HG02852 (cell line): ENCODE results near the gene ATP8A2.
"Not testable (repeated sequence)": the region's sequence is repeated elsewhere in the genome, so short reads cannot be mapped to it uniquely, and the experiment has no call there.

Source experiments
- ATAC-seq: cut with Tn5 transposase; IDR thresholded peaks from one replicate; pipeline ENCODE4 v1.9.1; 2021; ENCODE audit warnings: mild to moderate bottlenecking, moderate library complexity; ENCODE audit not compliant: unreplicated experiment

The ATP8A2 gene

DNA sequence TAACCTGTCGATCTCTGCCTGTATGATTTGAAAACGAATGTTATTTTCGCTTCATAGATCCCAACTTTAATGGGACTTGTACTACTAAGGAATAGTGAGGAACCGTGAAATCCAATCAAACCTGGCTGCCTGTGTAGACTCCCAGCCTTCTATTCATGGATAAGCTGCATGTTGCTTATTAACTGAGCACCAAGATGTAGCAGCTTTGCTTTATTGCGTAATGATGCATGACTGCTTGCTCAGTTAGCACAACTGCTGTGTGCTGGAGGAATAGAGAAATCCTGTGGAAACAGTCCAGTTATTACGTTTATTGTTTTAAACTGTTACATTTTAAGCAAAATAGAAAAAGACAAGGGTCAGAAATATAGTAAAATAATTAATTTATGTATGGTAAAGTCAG is 571.9 kb downstream of the ATP8A2 start:
- no peak for ATAC-seq

DNA sequence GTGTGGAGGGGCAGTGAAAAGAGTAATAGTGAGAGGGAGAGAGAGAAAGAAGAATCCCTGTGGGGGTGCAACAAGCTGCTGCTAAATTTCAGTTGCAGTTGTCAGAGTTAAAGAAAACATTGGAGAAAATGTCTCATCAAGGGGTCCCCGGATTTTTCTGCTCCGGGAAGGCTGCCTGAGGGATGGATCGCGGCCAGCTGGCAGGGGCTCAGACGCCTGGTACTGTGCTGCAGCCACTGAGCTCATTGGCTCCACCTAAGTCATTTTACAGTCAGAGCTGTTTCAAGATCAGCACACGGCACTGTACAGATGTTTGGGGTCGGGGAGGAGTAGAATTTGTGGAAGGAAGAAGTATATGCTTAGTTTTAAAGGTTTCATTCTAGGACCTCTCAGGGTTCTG is 573.8 kb downstream of the ATP8A2 start:
- ATAC-seq: no peak

DNA sequence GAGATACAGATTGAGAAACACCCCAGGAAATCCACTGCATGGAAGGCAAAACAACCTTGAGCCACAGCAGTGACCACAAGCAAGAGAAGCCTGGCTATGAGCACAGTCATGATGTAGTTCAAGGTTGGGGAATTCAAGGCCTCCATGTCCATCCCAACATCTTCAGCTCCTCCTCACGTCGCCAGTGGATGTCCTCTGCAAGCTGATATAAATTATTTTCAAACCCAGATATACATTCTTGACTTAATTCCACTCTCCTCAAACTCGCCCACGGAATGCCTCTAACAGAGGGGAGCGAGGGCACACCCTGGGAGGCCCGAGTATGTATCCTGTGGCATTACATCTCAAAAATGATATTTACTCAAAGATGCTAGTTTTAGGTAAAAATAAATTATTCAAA is 574.5 kb downstream of the ATP8A2 start:
- ATAC-seq: no peak

DNA sequence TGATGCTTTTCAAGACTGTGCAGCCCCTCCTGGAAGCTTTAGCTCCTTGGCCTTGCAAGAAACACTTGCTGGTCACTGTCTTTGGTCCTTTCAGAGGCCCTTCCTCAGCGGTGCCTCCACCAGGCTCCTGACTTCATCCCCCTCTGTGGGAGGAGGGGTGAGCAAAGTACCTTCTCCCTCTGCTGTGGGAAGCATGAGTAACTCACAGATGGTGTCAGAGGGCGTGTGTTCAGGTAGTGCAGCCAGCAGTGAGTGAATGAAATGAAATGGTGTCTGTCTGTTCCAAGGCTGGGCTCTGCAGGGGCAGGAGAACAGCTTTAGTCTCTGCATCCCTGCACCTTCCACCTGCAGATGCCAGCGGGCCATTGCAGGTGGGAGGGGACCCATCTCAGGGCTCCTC is 577.1 kb downstream of the ATP8A2 start:
- ATAC-seq: no peak

DNA sequence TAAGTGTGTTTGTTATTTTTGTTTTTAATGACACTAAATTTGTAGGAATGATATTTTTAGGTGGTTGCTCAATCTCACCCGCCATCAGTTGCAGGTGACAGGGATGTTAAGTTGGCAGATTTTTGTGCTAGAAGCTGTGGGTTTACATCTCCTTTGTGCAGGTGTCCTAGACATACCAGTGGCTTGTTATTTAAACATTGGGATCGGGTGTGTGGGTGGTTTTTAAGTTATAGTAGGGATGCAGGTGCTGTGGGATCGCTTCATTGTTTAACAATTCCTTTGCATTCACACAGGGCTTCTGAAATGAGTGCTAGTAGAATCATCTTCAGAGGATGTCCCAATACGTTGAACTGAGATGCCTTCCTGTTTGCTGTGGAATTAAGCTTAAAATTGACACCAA is 580.1 kb downstream of the ATP8A2 start:
- no peak for ATAC-seq

DNA sequence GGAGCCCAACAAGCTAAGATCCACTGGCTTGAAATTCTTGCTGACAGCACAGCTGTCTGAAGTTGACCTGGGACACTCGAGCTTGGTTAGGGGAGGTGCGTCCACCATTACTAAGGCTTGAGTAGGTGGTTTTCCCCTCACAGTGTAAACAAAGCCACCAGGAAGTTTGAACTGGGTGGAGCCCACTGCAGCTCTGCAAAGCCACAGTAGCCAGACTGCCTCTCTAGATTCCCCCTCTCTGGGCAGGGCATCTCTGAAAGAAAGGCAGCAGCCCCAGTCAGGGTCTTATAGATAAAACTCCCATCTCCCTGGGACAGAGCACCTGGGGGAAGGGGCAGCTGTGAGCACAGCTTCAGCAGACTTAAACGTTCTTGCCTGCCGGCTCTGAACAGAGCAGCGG is 582.3 kb downstream of the ATP8A2 start:
- not testable (repeated sequence) for ATAC-seq

DNA sequence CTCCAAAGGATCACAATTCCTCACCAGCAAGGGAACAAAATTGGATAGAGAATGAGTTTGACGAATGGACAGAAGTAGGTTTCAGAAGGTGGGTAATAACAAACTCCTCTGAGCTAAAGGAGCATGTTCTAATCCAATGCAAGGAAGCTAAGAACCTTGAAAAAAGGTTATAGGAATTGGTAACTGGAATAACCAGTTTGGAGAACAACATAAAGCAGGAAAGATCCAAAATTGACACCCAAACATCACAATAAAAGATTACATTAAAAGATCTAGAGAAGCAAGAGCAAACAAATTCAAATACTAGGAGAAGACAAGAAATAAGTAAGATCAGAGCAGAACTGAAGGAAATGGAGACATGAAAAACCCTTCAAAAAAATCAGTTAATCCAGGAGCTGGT is 583.2 kb downstream of the ATP8A2 start:
- not testable (repeated sequence) for ATAC-seq

DNA sequence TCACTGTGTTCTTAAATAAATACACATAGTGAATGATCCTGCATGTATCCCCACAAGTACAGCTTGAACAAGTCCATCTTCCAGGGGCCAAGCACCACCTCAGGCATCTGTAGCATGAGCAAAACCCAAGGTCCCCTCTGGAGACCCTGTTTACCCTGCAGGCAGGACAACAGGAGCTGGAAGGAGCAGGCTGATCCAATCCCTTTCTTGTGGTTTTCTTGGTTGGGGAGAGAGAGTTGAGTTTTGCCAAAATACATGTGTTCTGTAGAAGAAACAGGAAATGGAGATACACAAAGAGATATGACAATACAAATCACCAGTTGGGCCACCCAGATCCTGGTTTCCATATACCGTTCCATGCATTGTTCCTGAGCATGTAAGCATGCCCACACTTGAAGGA is 587.2 kb downstream of the ATP8A2 start:
- no peak for ATAC-seq

DNA sequence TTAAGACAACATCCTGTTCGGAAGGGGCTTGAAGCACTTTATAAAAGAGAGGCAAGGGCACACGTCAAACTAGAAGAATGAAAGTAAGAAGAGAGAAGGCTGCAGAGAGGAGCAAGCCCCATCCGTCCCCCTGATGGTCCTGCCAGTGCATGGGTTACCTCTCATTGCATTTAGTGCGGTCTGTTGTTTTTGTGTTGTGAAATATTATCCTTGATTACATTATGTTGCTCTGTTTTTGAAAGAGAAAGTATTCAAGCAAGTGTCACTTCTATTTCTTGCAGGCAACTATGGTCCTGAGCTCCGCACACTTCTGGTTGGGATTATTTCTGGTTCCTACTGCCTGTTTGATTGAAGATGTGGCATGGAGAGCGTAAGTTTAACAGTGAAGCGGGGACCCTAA is 589.5 kb downstream of the ATP8A2 start:
- no peak for ATAC-seq

DNA sequence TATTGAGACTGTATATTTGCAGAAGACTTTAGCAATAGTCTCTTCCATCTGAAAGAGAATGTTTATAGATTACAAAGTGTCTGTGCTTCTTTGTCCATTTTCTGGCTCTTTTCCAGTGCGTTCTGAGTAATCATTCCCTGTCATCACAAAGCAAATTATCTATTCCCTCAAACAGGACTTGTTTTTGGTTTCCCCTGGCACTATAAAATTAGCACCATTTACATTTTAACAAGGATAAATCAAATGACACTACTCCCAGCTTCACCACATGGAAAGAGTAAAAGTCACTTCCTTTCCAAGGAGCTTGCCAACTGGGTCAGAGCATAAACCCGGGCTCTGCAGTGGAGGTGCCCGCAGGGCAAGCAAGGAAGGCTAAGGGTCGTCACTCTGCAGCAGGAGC is 591.9 kb downstream of the ATP8A2 start:
- ATAC-seq: no peak

DNA sequence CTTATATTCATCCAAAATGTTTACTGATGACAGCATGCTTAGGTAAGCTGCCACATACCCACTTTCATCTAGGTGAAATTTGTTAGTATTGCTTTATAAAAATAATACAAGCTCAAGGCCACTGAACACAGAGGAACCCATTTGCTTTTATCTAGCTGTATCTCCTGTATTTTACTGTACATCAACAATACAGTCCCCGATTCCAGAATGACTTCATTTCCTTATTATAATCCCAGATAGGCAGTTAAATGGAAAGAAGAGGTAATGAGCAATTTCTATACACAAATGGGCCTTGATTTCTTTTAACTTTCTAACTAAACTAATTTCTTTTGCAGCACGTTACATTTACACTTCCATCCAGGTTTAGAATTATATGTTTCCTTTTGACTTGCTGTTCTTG is 593.8 kb downstream of the ATP8A2 start:
- no peak for ATAC-seq

DNA sequence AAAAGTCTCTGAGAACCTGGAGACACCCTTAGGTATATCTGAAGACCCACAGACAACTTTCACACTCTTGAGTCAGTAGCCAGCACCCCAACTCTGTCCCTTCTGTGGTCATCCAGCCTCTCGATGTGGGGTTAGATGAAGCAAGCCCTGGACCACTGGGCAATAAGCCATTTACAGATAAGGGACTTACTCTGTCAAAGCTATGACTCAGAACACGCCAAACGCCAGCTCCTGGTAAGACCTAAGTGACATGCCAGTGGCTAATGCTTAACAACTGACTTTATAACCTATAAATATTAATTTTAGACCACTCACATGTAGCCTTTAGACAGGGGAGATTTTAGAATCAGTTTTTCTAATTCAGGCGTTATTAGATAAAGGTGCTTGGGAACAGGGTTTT is 594.3 kb downstream of the ATP8A2 start:
- no peak for ATAC-seq

DNA sequence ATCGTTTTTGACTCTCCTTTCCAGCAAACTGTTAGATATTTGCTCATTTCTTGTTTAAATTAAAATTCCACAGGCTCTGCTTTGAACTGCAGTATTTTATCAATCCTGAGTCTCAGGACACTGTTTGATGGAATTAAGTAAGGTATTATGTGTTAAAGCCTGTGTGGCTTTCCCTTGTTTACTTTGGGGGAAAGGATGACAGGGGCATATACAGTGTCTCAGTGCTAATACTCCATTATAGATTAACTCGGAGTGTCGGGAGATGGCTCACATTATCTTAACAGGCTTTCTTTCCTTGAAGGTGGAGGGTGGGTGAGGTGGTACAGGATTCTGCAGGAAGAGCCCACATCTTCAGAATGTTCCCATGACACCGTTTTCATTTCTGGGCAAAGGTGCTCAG is 595.4 kb downstream of the ATP8A2 start:
- no peak for ATAC-seq

DNA sequence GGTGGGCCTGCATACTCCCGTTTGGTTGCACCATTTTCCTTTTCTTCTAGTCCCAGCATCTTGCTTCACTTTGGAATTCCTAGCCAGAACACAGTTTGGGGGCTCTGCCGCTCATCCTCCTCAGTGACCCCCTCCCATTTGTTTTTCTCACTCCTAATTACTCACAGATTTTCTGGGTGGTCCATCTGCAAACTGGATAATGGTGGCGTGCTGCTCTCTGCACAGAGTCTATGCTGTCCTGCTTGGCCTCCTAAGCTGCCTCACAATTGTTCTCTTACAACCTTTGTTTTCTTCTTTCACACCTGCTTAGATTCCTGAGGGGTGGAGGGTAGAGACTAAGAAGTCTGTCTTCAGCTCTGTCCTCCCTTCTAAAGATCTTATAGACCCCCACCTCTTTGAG is 599.3 kb downstream of the ATP8A2 start:
- no peak for ATAC-seq

DNA sequence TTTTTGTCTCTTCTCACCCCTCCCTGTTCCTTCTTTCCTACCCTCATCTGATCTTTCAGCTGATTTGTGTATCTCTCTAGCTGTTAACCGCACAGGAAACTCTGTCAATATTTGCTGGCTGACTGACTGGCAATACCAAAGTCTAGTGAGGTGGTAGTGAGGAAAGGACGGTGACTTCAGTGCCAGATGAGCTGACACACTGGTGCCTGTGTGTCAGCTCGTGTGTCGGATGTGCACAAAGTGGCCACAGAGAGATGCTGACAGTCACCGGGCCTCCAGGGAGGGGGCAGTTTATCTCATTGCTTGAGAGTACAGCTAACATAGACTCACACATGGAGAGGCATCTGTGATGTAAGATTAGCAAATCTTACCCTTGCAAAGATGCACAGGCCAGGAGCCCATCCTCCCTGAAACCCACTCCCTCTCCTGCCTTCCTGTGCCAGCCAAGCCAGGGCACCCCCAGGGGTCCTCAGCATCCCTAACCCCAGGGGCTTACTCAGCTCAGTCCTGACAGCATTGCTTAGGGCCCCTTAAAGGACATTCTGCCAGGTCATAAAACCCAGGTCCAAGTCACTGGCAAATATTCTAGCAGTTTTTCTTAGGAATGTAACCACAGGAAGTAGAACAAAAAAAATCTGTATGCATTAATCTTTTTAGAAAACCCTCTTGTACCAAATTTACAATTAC is 599.8 kb downstream of the ATP8A2 start:
- ATAC-seq: no peak

DNA sequence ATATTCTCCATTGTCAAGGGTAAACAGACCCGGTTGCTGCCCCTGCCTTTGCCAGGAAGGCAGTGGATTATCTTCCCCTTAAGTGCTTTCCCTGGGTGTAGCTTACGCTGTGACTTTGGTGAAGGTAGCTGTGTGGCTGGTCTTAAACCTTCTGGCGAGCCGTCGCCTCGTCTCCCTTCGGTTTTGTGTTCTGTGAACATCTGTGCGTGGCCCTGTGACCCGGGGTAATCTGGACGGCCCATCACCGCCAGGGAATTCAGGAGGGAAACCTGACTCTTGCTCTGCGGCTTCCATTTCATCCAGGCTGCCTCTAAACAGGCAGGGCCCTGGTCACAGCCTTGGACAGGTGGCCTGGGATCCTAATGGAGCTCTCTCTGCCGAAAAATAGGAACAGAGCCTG is 601.3 kb downstream of the ATP8A2 start:
- no peak for ATAC-seq

DNA sequence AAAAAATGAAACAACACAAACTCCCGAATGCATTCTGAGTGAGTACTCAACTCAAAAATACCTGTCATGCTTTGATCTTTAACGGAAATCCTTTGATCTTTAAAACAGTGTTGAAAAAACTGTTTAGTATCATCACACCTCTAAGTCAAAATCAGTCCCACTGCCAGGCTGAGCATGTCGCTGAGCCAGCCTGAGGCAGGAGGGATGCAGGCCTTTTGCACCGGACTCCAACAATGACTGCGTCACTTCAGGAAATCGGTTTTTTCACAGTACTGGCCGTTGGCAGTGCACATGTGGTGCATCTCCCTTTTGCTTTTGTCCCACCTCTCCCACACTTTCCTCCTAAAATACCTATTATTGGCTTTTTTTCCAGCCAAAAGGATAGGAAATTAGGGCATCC is 601.8 kb downstream of the ATP8A2 start:
- ATAC-seq: no peak

DNA sequence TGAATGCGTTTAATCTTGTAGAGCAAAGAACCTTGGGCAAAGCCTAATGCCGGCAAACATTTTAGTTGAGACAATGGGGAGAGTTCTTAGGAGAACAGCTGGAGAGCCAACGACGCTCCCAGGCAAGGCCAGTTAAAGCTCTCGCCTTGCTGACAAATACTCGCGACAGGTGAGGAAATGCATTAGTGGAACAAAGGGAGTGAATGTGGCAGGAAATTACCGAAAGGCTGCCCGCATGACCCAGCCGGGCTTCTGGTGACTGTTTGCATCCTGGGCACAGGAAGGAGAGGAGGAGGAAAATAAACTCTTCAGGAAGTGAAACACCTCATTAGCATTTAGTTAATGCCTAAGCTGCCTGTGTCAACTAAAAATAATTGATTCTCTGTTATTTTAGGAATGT is 605.4 kb downstream of the ATP8A2 start:
- ATAC-seq: no peak

DNA sequence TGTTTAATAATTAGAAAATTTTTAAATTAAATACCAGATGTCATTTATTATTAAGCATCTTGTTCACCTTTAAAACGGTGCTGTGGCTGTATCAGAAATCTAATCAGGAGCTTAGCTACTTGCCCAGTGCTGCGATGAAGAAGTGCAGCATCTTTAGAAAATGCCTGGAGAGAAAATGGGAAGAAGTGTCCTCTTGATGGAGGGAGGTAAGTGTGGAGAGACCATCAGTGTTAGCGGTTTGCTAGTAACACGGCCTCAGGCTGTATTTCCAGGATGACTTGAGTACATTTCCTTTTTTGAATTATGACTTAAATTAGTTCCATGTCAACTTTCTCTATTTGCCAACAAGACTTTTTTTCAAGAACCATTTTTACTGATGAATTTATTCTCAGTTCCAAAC is 605.9 kb downstream of the ATP8A2 start:
- ATAC-seq: no peak

DNA sequence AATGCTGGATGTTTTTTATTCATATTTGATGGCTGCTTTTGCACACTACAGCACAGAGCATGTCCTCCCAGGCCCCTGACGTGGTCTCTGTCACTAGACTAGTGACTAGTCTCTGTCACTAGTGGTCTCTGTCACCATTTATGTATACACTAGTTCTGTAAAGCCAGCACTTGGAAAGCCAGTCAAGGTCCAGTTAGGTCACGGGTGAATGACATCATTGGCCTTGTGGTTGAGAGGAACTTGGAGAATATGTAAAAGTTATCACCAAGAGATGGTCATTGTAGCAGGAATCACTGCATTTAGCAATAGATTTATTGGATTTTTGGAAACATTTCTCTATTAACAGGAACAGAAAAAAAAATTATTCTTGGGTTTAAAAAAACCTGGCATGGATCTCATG is 607.2 kb downstream of the ATP8A2 start:
- ATAC-seq: no peak

DNA sequence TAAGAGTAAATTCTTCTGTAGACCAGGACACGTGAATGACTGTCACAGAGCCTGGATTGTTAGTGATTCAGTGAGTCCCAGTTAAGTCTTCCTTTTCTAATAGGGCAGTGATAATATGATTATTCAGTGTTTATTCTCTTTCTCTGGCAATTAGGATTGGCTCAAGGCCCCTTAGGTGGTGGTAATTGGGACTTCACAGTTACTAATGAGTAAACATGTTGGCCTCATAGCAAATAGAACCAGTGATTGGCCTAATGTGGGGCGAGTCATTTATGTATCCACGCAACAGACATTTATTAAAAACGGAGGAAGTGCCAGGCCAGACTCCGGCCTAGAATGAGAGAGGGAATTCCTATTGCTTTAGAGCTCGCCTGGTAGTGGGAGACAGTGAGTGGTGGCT is 607.6 kb downstream of the ATP8A2 start:
- ATAC-seq: no peak

DNA sequence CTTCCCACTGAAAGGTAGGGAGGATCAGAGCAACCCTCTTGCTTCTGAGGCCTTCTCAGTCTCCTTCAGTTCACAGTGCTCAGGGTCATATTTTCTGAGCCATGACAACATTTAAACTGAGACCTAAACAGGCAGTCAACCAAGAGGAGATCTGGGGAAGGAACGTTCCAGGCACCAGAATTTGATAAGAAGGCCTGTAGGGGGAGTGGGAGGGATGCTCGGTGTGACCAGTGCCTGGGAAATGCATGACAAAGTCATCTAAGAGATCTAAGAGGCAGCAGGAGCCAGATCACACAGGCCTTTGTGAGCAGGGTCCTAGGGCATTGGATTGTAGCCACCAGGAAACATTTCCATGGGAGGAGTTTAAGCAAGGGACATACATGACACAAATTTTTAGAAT is 608.5 kb downstream of the ATP8A2 start:
- ATAC-seq: no peak

DNA sequence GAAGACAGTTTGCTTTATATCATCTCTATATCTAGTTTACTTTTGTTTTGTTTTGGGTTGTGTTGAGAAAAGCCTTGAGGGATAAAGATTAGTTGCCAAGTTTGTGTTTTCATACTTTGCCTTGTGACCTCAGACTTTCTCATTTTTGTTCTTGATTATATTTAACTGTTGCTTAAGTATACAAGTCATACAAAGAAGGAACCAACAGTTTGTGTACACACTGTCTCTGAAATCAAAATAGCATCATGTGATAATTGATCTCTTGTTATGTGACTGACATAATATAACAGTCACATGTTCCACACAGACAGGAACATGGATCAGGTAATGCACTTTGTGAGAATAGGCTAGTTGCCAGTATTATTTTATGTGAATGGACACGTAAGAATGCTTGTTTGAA is 609.3 kb downstream of the ATP8A2 start:
- ATAC-seq: no peak

DNA sequence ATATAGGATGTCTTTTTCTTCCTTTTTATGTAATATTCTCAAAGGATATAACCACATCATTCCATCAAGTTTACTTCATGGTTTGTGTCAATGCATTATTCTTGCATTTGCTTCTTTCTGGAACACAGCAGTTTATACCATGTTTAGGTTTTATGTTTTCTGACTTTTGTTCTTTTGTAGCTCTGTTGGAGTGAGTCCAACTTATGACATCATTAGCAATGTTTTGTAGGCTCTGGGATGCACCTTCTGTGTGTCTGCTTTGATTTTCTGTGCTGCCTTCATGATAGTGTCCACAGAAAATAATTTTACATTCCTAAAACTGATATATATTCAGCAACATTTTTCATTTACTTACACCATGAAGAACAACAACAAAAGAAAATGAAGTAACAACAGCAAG is 611.1 kb downstream of the ATP8A2 start:
- ATAC-seq: no peak
